Measurements from ENCODE around the gene MFSD12.
A peak's percentile ranks its signal among the peaks of the same experiment; 100 is the strongest.

MFSD12 gene

DNA sequence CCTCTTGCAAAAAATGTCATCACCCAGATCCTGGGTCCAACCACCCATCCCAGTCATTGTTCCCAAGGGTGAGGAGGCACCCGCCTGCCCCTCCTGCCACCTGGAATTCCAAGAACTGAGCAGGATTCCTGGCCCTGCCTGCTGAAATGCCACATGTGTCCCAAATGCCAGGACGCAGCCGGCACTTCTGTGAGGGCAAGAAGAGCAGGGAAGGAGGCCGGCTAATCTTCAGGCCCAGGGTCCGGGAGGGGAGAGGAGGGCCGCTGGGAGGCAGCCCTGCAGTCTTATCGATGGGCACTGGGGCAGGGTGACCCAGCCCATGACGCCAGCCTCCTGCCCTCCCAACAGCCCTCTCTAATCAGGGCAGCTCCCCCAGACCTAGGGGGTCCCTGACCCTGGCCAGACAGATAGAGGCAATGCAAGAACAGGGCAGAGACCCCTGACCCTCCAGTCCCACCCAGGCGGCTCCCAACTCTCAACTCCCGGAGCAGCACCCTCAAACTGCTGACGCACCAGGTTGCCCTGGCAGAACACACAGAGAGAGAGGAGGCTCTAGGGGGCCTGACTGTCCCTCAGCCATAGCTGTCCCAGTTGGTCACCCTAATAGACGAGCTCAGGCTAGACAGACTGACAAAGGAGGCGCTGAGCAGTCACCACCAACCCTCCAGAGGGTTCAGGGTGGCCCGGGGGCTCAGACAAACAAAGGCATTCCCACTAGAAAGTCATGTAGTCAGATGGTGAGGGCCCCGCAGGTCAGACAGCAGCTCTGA, 1.5 kb downstream of the MFSD12 start:
- no peak for DNase-seq (ENCODE audit: low read depth)

DNA sequence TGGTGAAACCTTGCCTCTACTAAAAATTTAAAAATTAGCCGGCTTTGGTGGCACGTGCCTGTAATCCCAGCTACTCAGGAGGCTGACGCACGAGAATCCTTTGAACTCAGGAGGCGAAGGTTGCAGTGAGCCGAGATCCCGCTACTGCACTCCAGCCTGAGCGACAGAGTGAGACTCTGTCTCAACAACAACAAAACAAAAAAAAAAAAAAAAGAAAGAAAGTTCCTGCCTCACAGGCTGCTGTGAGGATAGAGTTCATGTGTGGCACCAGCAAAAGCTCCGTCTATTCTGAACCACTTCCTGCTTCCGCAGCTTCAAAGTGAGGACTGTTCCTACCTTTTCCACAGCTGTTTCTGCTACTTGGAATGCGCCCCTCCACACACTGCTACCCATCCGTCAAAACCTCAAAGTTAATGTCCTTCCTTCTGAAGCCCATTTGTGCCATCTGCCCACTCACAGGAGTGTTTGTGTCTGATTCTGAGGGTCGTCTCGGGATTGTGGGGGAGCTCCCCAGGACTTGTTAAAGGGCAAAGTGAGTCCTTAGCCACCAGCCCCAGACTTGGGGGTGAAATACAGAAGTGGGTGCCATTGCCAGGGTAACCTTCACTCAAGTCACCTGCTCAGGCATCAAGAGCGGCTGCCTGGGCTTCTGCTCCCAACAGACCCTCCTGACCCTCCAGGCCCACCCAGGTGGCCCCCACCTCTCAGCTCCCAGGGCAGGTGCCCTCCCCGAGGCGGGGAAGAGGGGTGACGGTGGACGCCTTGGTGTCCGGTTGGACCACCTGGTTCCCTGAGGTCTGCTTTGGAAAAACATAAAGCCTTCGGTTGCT, 2.9 kb downstream of the MFSD12 start:
- no peak for DNase-seq (ENCODE audit: low read depth)

DNA sequence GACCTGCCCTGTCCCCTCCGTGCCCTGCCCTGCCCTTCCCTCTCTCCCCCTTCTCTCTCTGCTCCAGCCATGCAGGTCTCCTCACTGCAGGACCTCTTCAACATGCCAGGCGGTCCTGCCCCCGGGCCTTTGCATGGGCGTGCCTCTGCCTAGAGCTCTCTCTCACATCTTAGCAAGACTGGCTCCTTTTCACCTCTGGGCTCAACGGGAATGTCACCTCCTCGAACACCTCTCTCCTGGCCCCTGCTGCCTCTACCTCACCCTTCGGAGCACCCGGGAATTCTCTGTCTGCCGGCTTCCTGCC, 5.6 kb downstream of the MFSD12 start:
- no peak for DNase-seq (ENCODE audit: low read depth)

DNA sequence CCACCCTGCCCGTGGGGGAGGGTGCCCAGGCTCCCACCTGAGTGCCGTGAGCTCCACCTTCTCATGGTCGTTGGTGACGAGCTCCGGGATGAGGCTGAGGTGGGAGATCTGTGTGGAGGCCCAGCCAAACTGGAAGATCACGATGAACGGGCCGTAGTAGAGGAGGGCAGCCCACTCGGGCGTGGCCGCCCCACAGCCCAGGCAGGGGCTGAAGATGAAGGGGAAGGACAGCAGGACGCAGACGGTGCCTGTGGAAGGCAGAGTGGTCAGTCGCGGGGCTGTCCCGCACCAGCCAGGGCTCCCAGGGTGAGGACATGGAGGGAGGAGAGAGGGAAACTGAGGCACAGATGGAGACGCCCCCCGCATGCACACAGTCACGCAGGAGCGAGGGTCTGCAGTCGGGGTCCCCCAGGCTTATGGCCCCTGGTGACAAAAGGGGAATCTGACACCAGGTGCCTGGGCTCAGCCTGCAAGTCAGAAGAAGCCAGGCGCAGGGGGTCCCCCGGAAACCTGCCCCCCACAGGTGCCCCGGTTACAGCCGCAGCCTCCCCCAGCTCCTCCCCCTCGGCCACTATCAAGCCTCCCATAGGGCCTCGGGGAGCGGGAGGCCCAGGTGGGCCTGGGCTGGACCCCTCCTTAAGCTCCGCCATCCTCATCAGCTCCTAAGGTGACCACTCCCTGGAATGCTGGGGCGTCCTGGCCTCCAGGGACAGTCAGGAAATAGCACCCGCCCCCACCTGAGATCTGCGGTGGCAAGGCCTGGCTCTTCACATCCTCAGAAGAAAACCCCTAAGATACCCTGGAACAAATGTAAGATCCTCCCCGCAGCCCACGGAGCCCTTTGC, 6.2 kb downstream of the MFSD12 start:
- DNase-seq (ENCODE audit: low read depth) = no peak

DNA sequence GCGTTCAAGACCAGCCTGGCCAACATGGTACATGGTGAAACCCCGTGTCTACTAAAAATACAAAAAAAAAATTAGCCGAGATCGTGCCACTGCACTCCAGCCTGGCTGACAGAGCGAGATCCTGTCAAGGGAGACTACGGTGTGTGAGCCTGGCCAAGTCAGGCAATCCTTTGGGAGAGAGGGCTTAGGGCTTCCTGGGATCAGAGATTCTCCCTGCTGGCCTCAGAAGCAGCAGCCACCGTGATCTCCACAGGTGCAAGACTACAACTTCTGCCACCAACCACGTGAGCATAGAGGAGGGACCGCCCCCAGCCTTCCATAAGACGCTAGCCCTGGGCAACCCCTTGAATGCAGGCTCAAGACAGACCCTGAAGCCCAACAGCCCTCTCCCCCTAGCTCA, 7.6 kb downstream of the MFSD12 start:
- no peak for DNase-seq (ENCODE audit: low read depth)

DNA sequence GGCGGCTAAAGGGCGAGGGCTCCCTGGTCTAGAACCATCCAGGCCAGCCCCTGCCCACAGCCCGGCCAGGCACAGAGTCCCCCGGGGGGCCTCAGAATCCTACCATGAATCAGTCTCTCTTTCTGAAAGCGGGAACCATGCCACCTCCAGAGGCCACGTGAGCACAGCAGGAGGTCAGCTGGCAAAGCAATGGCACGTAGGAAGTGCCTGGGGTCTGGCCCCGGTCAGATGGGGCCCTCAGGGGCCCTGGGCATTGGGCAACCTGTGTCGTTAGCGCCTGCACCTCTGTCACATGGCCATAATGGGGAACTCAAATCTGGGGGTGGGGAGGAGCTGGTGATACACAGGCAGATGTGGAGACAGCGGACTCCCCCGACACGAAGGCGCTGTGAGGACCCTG, 8.8 kb downstream of the MFSD12 start:
- DNase-seq (ENCODE audit: low read depth) = no peak

DNA sequence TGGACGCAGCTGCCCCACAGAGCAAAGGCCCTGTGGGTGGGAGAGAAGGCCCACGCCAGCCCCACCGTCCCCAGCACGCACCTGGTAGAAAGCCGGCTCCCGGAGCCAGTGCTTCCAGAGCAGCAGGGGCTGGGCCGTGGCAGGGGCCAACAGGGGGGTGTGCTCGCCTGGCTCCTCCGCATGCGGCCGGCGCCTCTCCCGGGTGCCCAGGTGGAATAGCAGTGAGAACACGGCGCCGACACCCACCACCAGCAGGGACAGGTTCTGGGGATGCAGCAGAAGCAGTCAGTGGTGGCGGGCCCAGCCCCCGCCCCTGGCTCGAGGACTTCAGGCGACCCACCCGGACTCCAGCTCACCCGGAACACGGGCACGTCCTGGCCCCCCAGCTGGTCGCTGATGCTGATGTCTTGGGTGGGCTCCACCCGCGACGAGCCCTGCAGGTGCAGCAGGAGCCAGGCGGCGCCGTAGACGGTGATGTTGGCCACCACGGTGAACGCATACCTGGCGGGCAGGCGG, 9.6 kb downstream of the MFSD12 start:
- DNase-seq (ENCODE audit: low read depth) = no peak

DNA sequence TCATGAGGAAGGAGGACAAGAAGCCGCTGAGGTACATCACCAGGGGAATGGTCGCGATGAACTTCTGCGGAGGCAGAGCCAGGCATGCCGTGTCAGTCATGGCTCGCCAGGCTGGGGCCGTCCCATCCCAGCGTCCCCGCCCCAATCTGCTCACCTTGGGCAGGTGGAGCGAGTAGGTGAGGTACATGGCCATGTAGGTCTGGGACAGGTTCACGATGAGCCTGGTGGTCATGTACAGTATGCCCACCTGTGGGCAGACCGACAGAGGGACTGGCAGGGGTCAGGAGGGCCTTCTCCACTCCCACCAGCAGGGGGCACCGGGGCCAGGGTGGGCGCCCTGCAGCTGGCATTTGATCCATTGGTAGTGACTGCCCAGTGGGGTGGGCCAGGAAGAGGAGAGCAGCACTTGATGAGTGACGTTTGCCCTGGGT, 10.1 kb downstream of the MFSD12 start:
- no peak for DNase-seq (ENCODE audit: low read depth)

DNA sequence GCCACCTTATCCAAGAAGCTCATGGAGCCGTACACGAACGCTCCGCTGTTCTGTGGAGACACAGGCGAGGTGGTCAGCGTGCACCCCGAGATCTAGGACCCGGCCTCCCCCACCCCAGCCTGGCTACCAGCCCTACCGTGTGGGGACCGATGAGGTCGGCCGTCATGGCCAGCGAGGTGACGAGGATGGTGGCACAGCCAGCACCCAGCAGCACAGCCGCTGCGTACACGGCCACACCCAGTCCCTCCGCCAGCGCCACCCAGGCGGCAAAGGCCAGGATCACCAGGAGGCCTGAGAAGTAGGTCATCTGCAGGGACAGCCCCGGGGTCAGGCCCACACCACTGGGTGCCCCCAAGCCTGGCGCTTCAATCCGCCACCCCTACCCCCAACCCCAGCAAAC, 11.3 kb downstream of the MFSD12 start:
- DNase-seq (ENCODE audit: low read depth) = no peak

DNA sequence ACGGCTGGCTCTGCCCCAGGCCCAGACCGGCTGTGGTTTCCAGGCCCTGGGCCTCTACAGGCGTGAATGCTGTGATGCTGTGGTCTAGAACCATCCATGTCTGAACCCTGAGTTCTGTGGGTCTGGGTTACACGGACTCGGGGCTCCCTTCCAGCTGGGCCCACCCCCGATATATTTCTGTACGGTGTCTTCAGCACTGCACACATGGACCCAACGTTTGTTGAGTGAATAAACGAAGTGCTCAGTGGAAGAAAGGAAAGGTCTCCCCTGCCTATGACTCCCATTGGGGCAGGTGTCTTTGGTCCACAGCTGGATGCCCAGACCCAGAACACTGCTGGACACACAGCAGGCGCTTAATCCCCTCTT, 11.7 kb downstream of the MFSD12 start:
- DNase-seq (ENCODE audit: low read depth) = no peak

DNA sequence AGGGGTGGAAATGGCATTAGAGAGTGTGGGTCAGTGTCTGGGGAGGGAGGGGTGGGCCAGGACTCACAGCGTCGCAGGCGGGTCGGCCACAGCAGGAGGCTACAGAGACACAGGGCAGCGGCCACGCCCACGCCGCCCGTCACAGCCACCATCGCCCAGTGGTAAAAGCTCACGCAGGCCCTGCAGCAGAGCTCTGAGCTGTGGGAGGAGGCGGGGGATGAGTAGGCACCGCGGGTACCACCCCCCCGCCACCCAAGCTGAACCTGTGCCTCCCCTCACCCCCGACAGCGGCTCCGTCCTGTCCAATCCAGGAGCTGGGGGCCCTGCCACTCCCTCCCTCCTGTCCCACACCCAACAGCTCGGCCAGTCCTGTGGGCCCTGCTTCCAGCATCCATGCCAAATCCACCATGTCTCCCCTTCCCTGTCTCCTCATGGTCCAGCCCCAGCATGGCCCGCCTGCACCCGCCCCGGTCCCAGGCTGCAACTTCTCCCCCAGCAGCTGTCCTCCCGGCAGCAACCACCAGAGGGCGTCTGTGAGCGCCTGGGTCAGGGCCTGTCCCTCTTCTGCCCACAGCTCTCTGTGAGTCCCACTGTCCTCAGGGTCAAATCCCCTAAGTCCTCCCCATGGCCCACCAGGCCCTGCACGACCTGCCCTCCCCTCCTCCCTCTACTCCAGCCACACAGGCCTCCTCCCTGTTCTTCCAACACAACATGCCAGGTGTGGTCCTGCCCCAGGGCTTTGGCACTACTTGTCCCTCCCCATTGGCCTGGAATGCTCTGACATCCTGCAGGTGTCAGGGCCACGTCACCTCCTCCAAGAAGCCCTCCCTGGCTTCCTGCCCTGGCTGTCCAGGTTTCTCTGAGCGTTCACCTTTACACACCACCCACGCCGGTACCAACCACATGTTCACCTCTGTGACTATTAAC, 12.4 kb downstream of the MFSD12 start:
- peak; percentile 66 for DNase-seq (ENCODE audit: low read depth)

DNA sequence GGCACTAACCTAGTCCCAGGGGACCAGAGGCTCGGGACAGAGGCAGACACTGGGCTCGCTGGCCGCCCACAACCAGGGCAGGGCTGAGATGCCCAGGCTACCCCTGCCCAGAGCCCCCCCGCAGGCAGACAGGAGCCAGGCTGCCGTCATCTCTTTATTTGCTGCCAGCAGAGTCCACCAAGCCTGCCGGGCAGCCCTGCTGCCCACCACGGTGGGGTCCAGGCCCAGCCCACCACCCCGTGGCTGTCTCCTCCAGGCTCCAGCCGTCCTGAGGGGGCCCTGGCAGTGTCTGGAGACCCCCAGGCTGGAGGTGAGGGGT, 13.4 kb downstream of the MFSD12 start:
- no peak for DNase-seq (ENCODE audit: low read depth)

DNA sequence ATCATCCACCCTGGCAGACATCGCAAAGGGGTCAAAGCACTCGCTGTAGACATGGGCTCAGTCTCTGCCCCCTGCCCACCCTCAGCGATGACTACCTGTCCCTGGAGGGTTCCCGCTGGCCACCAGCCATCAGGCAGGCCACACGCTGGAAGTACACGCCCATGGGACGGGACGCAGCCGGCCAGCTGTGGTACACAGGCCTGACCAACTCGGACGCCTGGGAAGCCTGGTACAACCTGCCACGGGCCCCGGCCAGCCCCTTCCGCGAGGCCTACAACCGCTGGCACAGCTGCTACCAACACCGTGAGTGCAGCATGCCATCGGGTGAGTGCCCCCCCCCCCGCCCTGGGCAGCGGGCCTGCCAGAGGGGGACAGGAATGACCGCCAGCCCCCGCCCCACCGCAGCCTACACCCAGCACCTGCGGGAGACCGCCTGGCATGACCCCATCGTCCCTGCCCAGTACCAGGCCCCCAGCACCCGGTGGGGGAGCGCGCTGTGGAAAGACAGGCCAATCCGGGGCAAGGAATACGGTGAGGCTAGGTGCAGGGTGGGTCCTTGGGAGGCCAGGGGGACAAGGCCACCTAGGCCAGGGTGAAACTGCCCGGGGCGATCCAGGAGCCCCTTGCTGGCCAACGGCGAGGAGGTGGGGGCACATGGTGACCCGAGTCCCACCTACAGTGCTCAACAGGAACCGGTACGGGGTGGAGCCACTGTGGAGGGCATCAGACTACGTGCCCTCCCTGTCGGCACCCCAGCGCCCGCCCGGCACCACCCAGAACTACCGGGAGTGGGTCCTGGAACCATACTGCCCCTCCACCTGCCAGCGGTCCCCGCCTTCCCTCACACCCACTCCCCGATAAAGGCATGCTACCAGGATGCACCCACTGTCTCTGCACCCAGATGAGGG, 14.0 kb downstream of the MFSD12 start:
- DNase-seq (ENCODE audit: low read depth) = no peak

DNA sequence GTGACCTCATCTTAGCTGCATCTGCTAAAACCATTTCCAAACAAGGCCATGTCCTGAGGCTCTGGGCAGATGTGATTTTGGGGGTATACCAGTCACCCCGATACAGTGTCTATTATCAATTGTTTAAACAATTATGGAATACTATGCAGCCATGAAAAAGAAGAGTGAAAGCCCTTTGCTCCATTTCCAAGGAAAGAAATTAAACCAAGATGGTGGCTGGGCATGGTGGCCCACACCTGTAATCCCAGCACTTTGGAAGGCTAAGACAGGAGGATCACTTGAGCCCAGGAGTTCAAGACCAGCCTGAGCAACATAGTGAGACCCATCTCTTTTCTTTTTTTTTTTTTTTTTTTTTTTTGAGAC, 17.6 kb downstream of the MFSD12 start:
- DNase-seq (ENCODE audit: low read depth) = no peak

DNA sequence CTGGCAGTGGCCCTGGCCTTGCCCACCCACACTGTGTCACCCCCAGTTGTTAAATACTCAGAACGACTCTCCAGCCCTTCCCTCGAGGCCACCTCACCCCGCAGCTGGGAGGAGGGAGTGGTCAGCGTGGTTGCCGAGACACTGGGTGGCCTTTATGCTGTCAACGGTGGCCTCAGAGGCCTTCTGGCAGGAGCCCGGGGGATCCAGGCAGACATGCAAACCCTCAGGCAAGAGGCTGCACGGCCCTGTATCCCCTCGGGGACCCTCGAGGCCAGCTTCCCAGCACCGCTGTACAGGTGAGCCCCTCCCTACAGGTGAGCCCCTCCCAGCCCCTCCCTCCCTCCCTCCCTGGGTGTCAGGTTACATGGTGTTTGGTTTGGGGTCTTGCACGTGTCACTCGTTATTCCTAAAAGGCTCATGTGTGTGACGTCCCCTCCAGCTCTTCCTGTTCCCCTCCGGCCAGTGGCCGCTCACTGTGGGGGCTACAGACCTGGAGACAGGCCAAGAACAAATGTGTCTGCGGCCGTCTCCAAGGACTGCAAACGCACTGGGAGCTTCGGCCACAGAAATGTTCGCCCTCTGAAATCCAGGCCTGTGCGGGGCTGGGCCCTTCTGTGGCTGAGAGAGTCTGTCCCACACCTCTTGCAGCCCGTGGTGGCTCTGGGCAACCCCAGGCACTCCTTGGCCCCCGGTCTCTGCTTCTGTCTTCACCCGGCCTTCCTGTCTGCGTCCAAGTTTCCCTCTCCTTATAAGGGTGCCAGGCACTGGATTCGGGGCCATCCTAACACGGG, 18.2 kb downstream of the MFSD12 start, which contains the start of gene TEKTIP1:
Gene TEKTIP1 (plus strand): TSS at position 210 of the 791 bp plus-strand sequence. CDS start 4 bp downstream, at position 214.
- DNase-seq (ENCODE audit: low read depth) = no peak

DNA sequence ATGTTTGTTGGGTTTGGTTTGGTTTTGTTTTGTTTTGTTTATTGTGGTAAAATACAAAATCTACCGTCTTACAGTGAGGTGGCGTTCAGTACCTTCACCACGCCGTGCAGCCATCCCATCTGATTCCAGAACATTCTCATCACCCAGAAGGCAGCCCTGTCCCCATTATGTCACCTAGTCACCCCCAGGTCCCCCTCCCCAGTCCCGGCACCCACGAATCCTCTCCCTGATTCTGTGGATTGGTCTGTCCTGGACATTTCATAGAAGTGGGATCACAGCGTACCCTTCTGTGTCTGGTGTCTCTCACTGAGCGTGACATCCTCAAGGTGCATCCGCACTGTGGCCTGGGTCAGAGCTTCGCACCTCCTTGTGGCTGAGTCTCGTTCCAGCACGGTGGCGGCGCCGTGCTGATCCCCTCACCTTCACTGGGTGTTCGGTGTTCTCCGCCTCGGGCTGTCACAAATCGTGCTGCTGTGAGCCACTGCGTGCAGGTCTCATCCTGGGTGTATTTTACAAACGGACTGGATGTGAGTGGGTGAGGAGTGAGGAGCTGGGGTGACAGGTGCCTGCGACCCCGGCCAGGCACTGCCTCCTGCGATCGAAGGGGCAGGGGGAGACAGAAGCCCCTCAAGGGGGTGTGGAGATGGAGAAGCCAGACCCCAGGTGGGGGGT, 19.0 kb downstream of the MFSD12 start:
- DNase-seq (ENCODE audit: low read depth) = no peak

DNA sequence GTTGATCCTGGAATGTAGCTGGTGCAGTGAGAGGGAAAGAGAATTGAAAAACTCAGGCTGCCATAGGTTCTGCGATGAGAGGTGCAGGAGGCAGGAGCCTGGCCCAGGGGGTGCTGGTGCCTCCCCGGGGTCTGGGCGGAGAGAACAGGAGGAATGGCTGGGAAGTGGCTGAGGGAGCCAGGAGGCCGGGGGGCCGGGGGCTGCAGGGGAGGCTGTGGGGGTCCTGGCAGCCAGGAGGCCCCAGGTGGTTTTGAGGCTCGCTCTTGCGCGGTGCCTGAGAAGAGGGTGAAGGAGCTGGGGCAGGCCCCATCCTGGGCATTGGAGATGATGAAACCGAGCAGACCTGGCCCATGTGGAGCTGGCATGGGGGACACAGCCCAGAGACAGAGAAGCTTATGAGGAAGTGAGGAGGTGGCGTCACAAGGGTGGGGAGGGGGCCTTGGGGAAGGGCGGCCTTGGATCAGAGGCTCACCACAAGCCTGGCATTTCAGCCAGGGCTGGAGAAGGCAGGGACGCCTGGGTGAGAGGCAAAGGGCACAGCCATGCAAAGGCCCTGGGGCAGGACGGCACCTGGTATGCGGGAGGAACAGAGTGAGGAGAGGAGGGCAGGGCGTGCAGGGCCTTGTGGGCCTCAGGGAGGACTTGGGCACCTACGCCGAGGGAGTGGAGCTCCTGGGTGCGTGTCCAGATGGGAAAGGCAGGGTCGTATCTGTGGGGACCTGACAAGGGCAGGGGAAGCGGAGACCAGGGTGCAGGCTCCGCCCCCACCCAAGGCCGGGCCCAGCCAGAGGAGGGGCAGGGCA, 19.7 kb downstream of the MFSD12 start:
- no peak for DNase-seq (ENCODE audit: low read depth)

DNA sequence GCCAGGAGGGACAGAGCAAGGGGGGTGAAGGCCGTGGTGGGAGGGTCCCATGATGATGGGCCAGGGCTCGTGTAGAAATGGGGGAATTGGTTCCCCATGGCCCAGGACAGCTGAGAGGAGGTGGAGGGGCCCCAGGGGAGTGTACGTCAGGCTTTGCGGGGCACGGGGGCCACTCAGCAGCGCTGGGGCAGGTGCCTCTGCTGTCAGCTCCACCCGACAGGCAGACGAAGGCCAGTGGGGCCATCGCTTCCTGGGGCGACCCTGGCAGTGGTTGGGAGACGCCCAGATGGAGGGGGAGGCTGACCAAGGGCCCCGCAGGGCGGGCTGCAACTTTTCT, 20.3 kb downstream of the MFSD12 start:
- no peak for DNase-seq (ENCODE audit: low read depth)
